Glomerular endothelial cell (primary cell): Measurements from ENCODE around the gene KIAA1614. TPM values are rescaled to one million over a fixed set of nuclear protein-coding genes. Genes with fewer than 3 reads are reported as not detected.

Source experiments
- DNase-seq: peaks from one replicate; pipeline ENCODE4 v3.0.0-alpha.2; 2011; ENCODE audit warnings: low read depth, low spot score; ENCODE audit errors: extremely low read depth
- total RNA-seq: library from RNA; depleted of rRNA; stranded (reverse); fragments of >200 nt; gene quantifications from 2 replicates; pipeline ENCODE4 v1.2.3, GENCODE V29; 2015

KIAA1614 gene
- total RNA-seq, 1 donor from 2014 or later: 5.1 TPM

DNA sequence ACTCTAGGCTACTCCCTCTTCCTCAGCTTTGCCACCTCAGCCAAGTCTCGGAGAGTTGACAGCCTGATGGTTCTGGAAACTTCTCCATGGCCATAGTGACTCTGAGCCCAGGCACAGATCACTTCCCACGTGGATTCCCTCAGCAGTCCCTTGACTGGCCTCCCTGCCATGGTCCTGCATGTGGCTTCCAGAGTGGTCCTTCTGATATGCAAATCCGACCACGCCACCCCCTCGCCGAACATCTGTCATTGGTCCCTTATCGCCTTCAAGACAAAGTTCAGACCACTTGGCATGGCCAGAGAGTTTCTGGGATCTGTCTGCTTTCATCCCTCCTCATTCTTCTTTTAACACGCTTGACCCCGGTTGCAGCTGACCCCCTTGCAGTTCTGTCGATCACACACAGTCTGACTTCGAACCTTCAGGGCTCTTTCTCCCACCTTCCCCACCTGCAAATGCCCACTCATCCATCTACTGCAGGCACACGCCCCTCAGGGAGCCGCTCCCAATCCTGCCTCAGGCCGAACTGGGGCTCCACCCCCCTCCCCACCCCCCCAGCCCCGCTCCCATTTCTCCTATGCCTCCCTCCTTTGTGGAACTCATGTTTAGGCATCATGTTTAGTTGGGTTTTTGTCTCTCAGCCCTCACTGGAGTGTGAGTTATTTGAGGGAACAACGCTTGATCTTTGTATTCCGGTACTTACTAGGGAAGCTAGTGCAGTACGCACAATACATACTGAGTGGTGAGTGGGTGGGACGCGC is 29.0 kb downstream of the KIAA1614 start:
- DNase-seq: no peak

DNA sequence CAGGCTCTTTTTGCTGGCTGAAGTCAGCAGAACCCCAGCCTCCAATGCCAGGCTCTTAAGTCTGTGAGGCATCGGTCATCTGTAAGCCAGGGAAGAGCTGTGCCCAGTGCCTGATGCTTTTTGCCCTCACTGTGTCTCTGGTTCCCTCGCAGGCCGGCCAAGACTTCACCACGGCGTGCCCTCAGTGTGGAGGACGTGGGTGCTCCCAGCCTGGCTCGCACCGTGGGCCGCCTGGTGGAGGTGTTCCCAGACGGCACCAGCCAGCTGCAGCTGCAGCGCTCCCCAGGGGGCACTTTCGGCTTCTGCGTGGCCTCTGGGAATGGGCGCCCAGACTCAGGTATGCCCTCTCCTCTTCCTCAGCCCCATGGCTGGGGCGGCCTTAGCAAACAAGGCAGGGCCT is 32.5 kb downstream of the KIAA1614 start:
- no peak for DNase-seq

DNA sequence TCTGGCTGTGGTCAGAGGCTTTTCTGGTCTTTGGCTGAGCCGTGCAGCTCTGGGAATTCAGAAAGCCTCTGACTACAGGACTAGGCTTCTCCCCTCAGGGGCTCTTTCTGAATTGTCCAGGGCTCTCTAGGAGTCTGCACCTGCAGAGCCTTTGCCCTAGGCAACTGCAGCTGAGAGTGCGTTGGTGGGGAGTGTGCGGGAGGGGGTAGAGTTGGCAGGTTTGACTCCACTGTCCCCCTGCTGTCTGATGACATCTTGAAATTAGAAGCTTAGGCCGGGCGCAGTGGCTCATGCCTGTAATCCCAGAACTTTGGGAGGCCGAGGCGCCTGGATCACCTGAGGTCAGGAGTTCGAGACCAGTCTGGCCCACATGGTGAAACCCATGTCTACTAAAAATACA is 32.9 kb downstream of the KIAA1614 start:
- no peak for DNase-seq

DNA sequence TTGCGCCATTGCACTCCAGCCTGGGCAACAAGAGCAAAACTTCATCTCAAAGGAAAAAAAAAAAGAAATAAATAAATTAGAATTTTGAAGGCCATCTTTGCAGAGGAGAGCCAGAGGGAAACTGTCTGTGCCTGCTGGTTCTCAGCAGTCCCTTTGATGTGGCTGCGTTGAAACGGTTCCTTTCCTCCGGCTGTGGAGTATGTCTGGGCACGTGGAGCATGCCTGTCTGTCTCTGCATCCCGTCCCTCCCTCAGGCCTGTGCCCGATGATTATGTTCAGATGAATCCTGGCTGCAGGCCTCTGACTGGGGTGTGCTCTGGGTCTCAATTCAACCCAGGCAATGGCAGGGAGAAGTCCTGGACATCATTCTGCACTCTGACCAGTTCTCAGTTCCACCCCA is 33.4 kb downstream of the KIAA1614 start:
- no peak for DNase-seq

DNA sequence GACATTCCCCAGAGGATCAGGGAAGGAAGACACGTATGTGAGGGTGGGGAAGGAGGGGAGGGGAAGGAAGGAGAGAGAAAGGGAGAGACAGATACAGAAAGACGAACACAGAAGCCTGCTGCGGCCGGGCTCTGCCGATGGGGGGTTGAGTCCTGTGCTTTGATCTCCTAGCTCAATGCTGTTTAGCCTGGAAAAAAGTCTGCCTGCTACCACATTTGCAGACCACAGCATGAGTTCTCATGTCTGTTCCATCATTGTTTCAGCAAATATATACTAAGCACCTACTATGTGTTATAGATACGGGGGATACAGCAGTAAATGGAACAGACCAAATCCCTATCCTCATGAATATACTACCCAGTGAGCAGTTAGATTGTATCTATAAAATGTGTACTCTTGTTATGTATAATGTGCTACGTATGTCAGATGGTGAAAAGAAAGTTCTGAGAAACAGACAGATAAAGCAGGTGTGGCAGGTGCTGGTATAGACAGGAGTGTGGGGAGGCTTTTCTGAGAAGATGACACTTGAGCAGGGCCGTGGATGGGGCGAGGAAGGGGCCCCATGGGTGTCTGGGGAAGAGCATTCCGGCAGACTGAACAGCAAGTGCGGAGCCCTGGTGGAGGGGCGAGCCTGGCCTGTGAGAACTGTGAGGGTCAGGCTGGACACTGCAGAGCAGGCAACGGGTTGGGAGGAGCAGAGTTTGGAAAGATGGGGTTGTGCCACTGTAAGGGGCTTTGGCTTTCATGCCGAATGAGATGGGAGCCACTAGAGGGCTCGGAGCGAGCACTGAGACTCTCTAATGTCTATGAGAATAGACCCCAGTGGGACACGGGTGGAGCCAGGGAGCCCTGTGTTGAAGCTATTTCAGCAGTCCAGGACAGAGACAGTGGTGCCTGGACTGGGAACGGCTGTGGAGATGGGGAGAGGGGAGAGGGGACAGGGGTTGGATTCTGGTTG is 34.1 kb downstream of the KIAA1614 start:
- DNase-seq: no peak

DNA sequence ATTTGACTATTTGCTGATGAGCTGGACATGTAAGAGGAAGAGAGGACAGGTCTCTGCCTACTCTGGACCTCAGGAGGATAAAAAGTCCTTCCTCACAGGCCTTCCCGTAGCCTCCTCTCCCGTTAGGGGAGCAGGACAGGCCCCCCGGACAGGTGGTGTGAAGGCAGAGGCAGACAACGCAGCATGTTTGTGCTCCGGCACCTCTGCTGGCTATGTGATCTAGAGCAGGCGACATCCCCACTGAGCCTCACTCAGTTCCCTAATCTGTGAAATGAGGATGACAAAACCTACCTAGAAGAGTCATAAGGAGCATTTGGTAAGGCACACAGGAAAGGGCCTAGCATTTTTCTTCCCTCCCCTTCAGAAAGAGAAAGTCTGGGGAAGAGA is 34.8 kb downstream of the KIAA1614 start:
- DNase-seq: no peak

DNA sequence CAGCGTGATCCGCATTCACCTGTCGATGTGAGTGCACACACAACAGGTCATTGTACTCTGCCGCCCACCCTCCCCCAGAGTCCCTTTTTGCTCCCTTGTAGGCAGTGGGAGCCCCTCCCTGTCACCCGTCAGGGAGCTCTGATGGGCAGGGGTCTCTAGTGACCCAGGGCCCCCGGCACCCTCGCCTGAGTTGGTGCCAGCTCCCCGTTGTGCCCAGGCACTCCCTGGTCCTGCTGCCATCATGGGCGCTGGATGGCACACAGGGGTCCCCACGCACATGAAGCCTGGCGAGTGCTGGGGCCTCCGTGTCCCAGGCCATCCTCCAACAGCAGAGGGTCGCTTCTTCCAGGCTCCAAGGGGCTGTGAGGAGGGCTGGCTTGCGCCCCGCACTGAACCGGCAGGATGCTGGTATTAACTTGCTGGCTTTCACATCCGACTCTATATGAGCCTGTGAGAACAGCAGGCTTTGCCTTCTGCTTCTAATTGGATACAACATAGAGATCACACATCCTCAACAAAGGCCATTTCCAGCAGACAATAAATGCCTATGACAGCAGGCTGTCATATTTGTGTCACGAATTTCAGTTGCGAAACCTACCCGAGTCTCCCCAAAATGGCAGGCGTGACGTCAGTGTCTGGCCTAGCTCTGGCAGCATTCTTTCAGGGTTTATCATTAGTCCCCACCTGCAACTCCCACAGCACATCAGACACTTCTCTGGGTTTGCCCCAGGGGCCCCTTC is 35.4 kb downstream of the KIAA1614 start:
- no peak for DNase-seq

DNA sequence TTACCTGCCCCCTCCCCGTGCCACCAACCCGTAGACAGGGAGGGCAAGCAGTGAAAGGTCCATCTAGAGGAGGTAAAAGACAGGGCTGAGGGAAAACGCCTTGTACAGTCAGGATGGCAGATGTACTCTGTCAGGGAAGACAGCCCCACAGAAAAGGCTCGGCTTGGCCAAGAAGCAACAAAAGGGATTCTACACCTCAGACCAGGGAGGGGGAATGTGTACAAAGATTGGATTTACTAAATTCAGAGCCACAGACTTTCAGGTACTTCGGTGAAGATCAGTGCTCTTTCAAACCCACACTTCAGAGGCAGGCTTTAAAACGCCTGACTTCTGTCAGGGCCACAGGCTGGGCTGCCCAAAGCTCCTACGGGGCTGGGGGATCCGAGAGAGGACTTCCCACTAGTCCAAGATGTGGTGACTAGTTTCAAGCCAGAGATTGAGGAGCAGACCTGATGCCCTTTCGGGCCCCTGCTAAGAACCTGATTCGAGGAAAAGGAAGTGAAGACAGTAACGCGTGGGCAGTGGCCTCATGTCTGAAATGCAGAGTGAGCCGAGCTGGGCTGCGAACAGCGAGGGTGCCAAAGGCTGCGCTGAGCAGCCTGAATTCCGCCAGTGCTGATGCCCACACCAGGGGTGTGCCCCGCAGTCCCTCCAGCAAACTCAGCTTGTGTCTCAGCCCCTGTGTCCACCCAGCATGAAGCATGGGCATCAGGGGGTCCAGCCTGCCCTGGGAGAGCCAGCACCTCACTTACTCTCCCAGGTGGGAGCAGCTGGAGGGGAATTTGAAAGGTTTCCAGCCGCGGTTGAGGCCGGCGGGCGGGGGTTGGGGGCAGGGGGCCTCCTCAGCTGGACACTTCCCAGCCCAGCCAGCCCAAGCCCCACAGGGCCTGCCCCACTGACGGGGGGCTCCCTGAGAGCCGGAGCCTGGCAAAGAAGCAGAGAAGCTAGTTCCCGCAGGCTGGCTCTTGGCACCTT is 36.2 kb downstream of the KIAA1614 start:
- no peak for DNase-seq

DNA sequence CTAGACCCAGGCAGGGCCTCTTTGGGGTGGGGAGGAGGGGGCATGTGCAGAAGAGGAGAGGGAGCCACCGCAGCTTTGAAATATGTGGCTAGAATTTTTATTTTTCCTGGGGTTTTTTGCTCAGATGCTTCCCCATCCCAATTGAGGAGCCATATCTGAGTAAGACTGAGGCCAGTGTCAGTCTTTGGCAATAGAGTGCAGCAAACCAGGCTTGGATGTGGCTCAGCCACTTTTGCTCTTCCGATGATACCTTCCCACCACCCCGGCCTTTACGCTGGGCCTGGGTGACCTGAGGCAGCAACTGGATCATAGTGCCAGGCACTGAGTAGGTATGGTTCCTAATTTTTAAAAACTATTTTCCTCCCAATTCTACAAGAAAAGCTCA is 36.9 kb downstream of the KIAA1614 start:
- no peak for DNase-seq

DNA sequence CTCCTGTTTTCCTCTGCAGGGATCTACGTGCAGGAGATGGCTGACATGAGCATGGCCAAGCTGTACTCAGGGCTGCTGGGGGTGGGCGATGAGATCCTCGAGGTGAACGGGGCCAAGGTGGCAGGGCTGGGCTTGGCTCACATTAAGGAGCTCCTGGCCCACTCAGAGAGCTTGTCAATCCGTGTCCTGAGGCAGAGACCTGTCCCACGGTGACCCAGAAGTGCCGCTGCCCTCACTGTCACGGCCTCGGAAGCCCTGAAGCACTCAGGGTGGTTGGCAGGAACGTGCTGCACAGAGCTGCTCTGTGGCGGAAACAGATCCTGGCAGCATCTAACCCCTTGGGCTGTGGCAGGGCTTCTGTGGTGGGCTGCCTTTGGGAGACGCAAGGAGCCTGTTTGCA is 37.6 kb downstream of the KIAA1614 start:
- DNase-seq: no peak

DNA sequence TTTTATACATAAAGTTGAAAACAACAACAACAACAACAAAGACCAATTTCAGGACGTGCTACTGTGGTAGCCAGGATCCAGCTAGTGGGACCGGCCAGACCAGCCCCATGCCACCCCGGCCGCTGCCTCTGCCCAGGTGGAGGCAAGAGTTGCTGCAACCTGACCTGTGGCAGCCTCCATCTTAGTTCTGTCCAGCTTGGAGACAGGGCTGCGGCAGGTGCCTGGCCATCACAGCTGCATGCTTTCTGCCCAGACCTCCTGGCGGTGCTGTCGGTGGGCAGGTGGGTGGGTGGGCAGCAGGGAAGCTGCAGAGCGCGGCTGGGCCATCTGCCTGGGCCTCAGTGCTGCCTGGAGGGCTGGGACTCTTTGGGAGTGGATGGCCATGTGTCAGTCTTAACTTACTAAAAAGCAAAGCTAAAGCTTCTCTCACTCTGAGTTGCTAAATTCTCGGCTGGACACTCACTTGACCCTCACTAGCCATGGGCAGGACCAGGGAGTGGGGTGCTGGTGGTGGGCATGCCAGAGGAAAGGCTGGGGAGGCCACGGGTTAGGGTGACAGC is 38.6 kb downstream of the KIAA1614 start:
- no peak for DNase-seq

DNA sequence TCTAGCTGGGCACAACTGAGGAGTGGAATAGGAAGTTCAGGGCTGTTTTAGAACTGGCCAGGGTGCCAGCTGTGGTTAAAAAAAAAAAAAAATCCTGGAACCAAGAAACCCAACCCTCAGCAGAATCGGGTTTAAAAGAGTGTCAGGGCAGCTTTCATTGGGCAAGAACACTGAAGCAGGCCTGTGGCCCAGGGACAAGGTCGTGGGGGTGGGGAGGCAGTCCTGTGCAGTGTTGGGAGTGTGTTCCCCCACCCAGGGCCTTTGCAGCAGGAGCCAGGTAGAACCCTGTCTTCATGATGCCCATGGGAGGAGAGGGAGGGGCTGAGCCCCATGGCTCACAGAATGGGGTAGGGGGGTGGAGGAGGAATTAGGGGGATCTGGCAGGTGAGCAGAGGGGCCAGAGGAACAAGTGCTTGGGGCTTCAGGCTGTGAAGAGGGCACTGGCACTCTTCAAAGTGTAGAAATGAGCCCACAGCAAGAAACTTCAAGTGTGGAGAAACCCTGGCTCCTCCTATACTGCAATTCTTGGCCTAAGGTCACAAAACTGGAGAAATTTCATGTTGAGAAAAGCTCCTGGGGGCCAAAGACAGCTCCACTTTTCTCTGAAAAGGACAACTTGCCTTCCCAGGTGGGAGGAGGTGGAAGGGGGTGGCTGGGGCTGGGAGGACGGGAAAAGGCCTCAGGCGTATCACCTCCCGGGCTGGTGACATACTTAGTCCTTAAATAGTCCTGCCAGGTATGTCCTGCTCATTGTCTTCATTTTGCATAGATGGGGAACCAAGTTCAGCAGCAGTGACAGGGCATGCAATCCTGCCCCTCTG is 39.3 kb downstream of the KIAA1614 start:
- no peak for DNase-seq

DNA sequence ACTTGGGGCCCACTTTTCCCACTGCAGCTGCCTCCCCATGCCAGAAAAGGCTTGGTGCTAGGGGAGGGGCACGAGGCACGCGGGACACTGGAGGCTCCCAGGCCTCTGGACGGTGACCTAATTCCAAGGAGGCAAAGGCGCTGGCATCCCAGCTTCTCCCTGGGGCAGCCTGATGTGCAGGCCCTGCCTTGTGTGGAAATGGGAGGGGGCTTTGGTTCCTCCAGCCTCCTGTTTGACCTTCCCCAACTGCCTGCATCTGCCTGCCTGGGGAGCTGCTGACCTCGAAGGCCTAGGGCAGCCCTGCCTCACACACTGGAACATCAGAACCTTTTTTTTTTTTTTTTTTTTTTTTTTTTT is 39.9 kb downstream of the KIAA1614 start:
- DNase-seq: no peak

DNA sequence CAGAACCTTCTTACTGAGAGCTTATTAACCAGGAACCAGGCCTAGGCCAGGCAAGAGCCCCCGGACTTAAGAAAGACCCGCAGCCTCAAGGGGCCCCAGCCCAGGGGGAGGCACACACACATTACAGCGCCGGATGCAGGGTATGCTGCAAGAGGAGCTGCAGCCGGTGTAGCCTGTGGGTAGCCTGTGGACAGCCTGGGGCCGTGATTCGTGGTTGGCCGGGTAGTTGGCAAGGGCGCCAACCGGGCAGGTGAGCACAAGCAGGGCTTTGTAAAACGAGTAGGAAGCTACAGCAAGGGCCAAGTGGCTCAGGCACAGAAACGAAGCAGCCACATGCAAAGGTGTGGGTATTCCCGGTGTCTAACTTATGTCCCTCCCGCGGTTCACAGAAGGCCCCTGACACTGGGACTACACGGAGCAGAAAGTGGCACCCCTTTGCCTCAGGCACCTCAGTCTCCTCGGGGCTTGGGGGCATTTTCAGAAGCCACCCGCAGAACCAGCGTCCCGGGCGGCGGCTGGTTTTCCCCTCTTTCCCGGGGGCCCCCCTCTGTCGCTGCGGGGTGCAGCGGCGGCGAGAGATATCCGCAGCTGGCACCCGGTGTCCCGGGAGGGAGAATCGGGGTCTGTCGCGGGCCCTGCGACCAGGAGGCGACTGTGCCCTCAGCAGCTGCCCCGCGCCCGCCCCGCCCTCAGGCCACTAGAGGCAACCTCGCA is 40.8 kb downstream of the KIAA1614 start:
- no peak for DNase-seq

DNA sequence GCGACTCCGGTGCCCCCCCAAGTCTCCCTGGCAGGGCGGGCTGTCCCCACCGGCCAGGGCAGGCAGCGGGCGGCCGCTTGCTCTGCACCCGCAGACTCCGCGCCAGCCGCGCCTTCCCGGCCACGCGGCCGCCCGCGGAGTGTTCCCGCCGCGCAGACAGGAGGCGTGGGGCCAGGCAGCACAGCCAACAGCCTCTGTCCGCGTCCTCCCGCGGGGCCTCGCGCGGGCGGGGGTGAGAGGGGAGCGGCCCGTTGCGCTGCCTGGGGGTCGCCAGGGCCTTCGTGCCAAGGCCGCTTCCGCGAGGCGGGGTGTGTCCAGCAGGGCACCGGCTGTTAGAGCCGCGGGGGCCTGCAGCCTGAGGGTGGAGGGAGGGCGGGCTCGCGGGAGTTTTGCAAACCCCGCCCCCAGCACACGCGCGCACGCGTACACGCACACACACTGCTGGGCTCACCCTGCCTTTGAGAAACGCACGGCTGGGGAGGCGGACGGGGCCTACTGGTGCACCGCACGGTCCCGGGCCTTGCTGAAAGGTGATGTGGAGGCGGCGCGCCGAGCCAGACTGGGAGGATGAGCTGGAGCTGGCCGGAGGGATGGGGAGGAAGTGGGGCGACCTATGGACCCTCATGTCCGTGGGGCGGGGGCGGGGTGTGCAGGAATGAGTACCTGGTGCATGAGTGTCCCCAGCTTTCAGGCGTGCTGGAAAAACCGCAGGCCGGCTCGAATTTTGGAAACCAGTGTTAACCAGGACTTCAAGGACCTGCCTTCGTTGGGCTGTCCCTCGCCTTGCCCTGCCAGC is 41.5 kb downstream of the KIAA1614 start:
- DNase-seq: no peak

DNA sequence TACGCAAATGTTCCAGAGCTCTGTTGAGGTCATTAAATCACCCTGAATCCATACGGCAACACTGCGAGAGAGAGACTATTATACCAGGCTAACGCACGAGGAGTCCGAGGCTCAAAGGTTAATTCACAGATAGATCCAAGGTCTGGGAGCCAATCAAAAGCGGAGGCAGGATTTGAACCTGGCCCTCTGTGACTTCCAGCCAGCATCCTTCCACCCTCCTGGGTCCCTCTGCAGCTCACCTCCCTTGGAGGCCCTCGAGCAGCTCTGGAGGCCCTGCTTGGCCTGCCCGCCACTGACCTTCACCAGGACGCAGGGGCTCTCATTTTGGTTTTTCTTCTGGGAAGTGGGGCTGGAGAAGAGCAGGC is 42.1 kb downstream of the KIAA1614 start:
- no peak for DNase-seq

DNA sequence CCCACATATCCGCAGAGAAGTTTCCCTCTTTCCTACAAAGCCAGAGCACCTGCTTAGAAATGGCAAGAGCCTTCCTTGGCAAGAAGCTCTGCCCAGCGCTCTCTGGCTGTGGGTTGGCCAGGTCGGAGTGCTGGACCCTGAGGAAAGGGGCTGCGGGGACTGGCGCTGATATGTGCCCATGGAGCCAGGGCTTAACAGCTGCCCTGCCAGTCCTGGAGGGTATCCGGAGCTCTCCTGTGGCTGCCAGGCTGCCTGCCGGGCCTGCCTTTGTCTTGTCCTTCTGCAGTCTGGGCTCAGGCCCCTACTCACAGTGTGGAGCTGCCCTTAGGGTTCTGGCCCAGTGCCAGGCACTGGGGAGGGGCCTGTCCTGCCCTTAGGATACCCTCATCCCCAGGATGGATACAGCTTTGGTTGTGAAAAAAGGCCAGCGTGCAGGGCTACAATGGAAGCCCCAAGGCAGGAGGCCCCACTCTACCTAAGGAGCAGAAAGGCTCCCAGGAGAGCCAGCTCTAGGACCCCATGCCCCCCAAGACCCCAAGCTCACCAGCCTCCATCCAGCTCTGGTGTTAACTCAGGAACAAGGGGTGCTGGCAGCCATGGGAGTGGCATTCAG is 43.4 kb downstream of the KIAA1614 start:
- DNase-seq: no peak
